K562 (cell line): Measurements from ENCODE around the gene TRIM2. TPM values are rescaled to one million over a fixed set of nuclear protein-coding genes. Genes with fewer than 3 reads are reported as not detected.

Experiments
- ATAC-seq: fragments of 200-7000 bp; cut with Tn5 transposase; 3 replicates; pipeline ENCODE4 v1.9.1; 2020; ENCODE audit warnings: moderate library complexity
- BruUV-seq: library from RNA; stranded (reverse); fragments of 400-500 nt; replicated peaks from 2 replicates; lab custom pipeline; 2021; lab: Mats Ljungman, UMichigan
- CTCF ChIA-PET: fragments of 300-600 bp; formaldehyde crosslinking; extraction: SDS; loops from one replicate; lab custom pipeline; 2021; ENCODE audit warnings: low intra/inter-chr PET ratio; lab: Yijun Ruan, JAX
- POLR2A ChIA-PET: fragments of 300-600, 350-650 bp; sonication (Branson Sonifier 250); formaldehyde crosslinking; extraction: SDS; loops from one replicate; lab custom pipeline; 2021; ENCODE audit warnings: antibody characterized with exemption, inconsistent platforms; lab: Yijun Ruan, JAX
- DNase-seq, 4 experiments: peaks; one replicate each; pipeline versions ENCODE4 v3.0.0 to v3.0.0-alpha.2; 2011 to 2018; ENCODE audit warnings: low spot score in 3 of 4, mixed read lengths in 3 of 4; ENCODE audit errors: extremely low read depth in 1 of 4
- FAIRE-seq: peaks from 2 replicates; lab custom pipeline; 2011; peaks lifted over from hg19 to GRCh38; lab: Jason Lieb, UNC
- H2AFZ ChIP-seq: 2 replicates; pipeline ENCODE4 v1.6.0; 2011; ENCODE audit warnings: low read depth, low read length, control low read depth, inconsistent platforms
- H3K27ac ChIP-seq: fragments of 200-600 bp; 3 replicates; pipeline ENCODE4 v1.8.0; 2011; ENCODE audit warnings: low read depth, mild to moderate bottlenecking, control low read depth, inconsistent platforms, low read length, moderate library complexity, mixed read lengths; ENCODE audit errors: extremely low read depth
- H3K27me3 ChIP-seq, 2 experiments: fragments of 300-600 bp in 1 of 2; 2 replicates in 1 of 2; 3 replicates in 1 of 2; pipeline versions ENCODE4 v1.6.0 to v1.8.0; 2011; ENCODE audit warnings: inconsistent platforms in 2 of 2, low read length in 2 of 2, mild to moderate bottlenecking in 1 of 2, mixed read lengths in 1 of 2, moderate library complexity in 1 of 2; ENCODE audit not compliant: control insufficient read depth in 2 of 2, insufficient read depth in 2 of 2
- H3K36me3 ChIP-seq: fragments of 300-600 bp; 3 replicates; pipeline ENCODE4 v1.8.0; 2011; ENCODE audit warnings: mild to moderate bottlenecking, low read length, inconsistent platforms; ENCODE audit not compliant: control insufficient read depth, insufficient read depth
- H3K4me1 ChIP-seq, 2 experiments: fragments of 200-600 bp in 1 of 2; replicated peaks in 1 of 2; 2 replicates in 1 of 2; 3 replicates in 1 of 2; pipeline versions ENCODE4 v1.5.1 to v1.8.0; 2011; ENCODE audit warnings: inconsistent platforms in 2 of 2, low read length in 2 of 2, mild to moderate bottlenecking in 1 of 2, mixed read lengths in 1 of 2, moderate library complexity in 1 of 2; ENCODE audit not compliant: control insufficient read depth in 2 of 2, insufficient read depth in 2 of 2
- H3K4me2 ChIP-seq: 2 replicates; pipeline ENCODE4 v1.6.1; 2011; ENCODE audit warnings: low read length, control low read depth, inconsistent platforms, mixed read lengths; ENCODE audit not compliant: insufficient read depth
- H3K4me3 ChIP-seq: fragments of 200-600 bp; sonication (generic), shearing (Covaris generic); 2 replicates; pipeline ENCODE4 v1.5.1; 2016; ENCODE audit warnings: control low read depth, inconsistent platforms
- H3K79me2 ChIP-seq: fragments of 200-600 bp; 3 replicates; pipeline ENCODE4 v1.8.0; 2011; ENCODE audit warnings: low read length, inconsistent platforms; ENCODE audit not compliant: control insufficient read depth, insufficient read depth
- H3K9ac ChIP-seq, 2 experiments: 2 replicates each; pipeline versions ENCODE4 v1.6.0 to v1.6.1; 2011; ENCODE audit warnings: low read depth in 2 of 2, low read length in 2 of 2, control low read depth in 1 of 2, inconsistent platforms in 1 of 2, mild to moderate bottlenecking in 1 of 2, mixed read lengths in 1 of 2; ENCODE audit not compliant: insufficient read depth in 1 of 2
- H3K9me1 ChIP-seq: one replicate; pipeline ENCODE4 v1.6.0; 2011; ENCODE audit warnings: inconsistent platforms, mild to moderate bottlenecking, low read length, moderate library complexity; ENCODE audit not compliant: control insufficient read depth, insufficient read depth
- H3K9me3 ChIP-seq: replicated peaks from 2 replicates; pipeline ENCODE4 v1.5.1; 2011; ENCODE audit warnings: low read depth, low read length, inconsistent platforms; ENCODE audit not compliant: control insufficient read depth, insufficient read depth
- H4K20me1 ChIP-seq: replicated peaks from 2 replicates; pipeline ENCODE4 v1.6.1; 2011; ENCODE audit warnings: low read length, inconsistent platforms, mixed read lengths; ENCODE audit not compliant: control insufficient read depth, insufficient read depth
- CREB3L1 ChIP-seq: fragments of 450-650 bp; IDR thresholded peaks from 2 replicates; pipeline ENCODE4 v1.6.1; 2014; ENCODE audit warnings: low read depth, mild to moderate bottlenecking, moderate library complexity, borderline replicate concordance
- CREB5 ChIP-seq: fragments of 250-450 bp; sonication (Bioruptor Pico); IDR thresholded peaks from 2 replicates; pipeline ENCODE4 v1.5.0; 2020; ENCODE audit warnings: mild to moderate bottlenecking
- DEAF1 ChIP-seq: fragments of 450-650 bp; formaldehyde crosslinking; IDR thresholded peaks from 2 replicates; pipeline ENCODE4 v1.4.0; 2020; ENCODE audit warnings: mild to moderate bottlenecking, moderate library complexity
- HCFC1 ChIP-seq: IDR thresholded peaks from 2 replicates; pipeline ENCODE4 v1.6.1; 2012; ENCODE audit warnings: low read depth, low read length, improper control_type of control experiment
- HNRNPUL1 ChIP-seq: fragments of 200-400 bp; formaldehyde crosslinking; IDR thresholded peaks from 2 replicates; pipeline ENCODE4 v1.6.1; 2017; ENCODE audit warnings: low read length
- HOXB6 ChIP-seq: fragments of 250-450 bp; sonication (Bioruptor Pico); IDR thresholded peaks from 2 replicates; pipeline ENCODE4 v1.5.1; 2022; ENCODE audit warnings: mild to moderate bottlenecking, borderline replicate concordance
- MLX ChIP-seq, 2 experiments: fragments of 450-650 bp in 1 of 2; sonication (generic) in 1 of 2; formaldehyde crosslinking; conservative IDR thresholded peaks; 2 replicates each; pipeline versions ENCODE4 v1.4.0 to v1.8.1; 2020 to 2022; ENCODE audit warnings: mild to moderate bottlenecking in 1 of 2, missing genetic modification reagents in 1 of 2
- MXD1 ChIP-seq: fragments of 250-450 bp; sonication (Bioruptor Pico); IDR thresholded peaks from 2 replicates; pipeline ENCODE4 v1.8.0; 2021; ENCODE audit warnings: borderline replicate concordance, mild to moderate bottlenecking, moderate library complexity; ENCODE audit not compliant: poor library complexity, severe bottlenecking
- PHB2 ChIP-seq: fragments of 450-650 bp; IDR thresholded peaks from 2 replicates; pipeline ENCODE4 v1.6.1; 2017; ENCODE audit warnings: low read depth
- PML ChIP-seq: IDR thresholded peaks from 2 replicates; pipeline ENCODE4 v1.6.1; 2012; ENCODE audit warnings: low read length, inconsistent platforms
- RBM14 ChIP-seq: fragments of 200-400 bp; formaldehyde crosslinking; IDR thresholded peaks from 2 replicates; pipeline ENCODE4 v1.6.1; 2018; ENCODE audit warnings: low read depth, mild to moderate bottlenecking, low read length, moderate library complexity, borderline replicate concordance; ENCODE audit not compliant: insufficient read depth
- SIN3A ChIP-seq, 2 experiments: fragments of 150-350 bp in 1 of 2; IDR thresholded peaks; 2 replicates each; pipeline ENCODE4 v1.6.1; 2011 to 2016; ENCODE audit warnings: borderline replicate concordance in 2 of 2, low read depth in 2 of 2, low read length in 2 of 2, mild to moderate bottlenecking in 2 of 2, moderate library complexity in 2 of 2; ENCODE audit not compliant: control insufficient read depth in 1 of 2
- ZNF316 ChIP-seq: fragments of 450-650 bp; IDR thresholded peaks from 2 replicates; pipeline ENCODE4 v1.6.1; 2016
- WGBS: fragments of 100-300 bp; shearing (Covaris generic); methylation state at CpG from one replicate; pipeline ENCODE4 v1.1.6; 2016; ENCODE audit warnings: low coverage, mixed read lengths; ENCODE audit not compliant: insufficient coverage; ENCODE audit errors: missing lambda C conversion rate; 5-methylcytosine and 5-hydroxymethylcytosine counted together
- in situ Hi-C: fragments of 300-500 bp; cut with MboI; formaldehyde crosslinking; loops from 4 replicates; pipeline ENCODE4 v1.15.0; 2018; ENCODE audit warnings: inconsistent platforms, mixed read lengths
- intact Hi-C: fragments of 100-400 bp; cut with micrococcal nuclease; formaldehyde crosslinking; loops from 2 replicates; pipeline ENCODE4 v1.14.2; 2022
- polyA plus RNA-seq, 8 experiments: library from polyadenylated mRNA; depleted of rRNA in 4 of 8; stranded (reverse) in 5 of 8; unstranded in 3 of 8; fragments of >200 nt; fragmentation: Nextera tagmentation in 2 of 8; fragmentation: Illumina TruSeq in 1 of 8; extraction: Ambion mirVana in 2 of 8; extraction: Trizol in 1 of 8; gene quantifications; 2 replicates each; pipeline versions ENCODE4 v1.2.1 to v1.2.3, GENCODE V29; 2011 to 2014; ENCODE audit warnings: inconsistent platforms in 1 of 8, missing spikeins in 1 of 8
- total RNA-seq, 7 experiments: library from RNA; depleted of rRNA in 6 of 7; stranded (reverse); fragments of >200 nt in 6 of 7; fragmentation: Illumina TruSeq in 2 of 7; extraction: Trizol in 2 of 7; gene quantifications; 2 replicates each; pipeline versions ENCODE4 v1.2.1 to v1.2.3, GENCODE V29; 2011 to 2021; ENCODE audit warnings: low replicate concordance in 1 of 7

The TRIM2 gene
- total and polyA plus RNA-seq, 9 of the 15 experiments (the other 6 are each of a cell fraction or from before 2014, with no cell fraction given): 0.01 to 0.41 (median 0.13) TPM; not detected in 1

- TF ChIP-seq ZNF316 (0 out of 2 replicates have a peak, but pooled peaks have one; percentile 26), HNRNPUL1 (no peak), CREB5 (CRISPR knock-in tag) (no peak)
These were observed 71.4 kb downstream of the TRIM2 start (continued) for GRCh38 chr4:153275380-153276276.

- CTCF ChIA-PET: no interaction called here
- TF ChIP-seq CREB3L1 (no peak), MXD1 (CRISPR knock-in tag) (no peak), SIN3A (IDR thresholded peaks at IDR 0.05; ENCODE audit: borderline replicate concordance in 2 of 2, control insufficient read depth in 1 of 2, low read depth in 2 of 2, low read length in 2 of 2) (no peak), PML (no peak), HOXB6 (CRISPR knock-in tag) (no peak), MLX (CRISPR knock-in tag; conservative IDR thresholded peaks at IDR 0.05) (no peak), PHB2 (no peak), DEAF1 (CRISPR knock-in tag) (no peak), HCFC1 (no peak), RBM14 (no peak)
These were observed 72.7 kb downstream of the TRIM2 start for GRCh38 chr4:153276971-153277370.

More at GRCh38 chr4:153276971-153277370, 72.7 kb downstream of the TRIM2 start:
- Histone ChIP-seq H3K36me3 (no peaks in the 10 kb centered on the region), H3K9me1 (no peaks in the 10 kb centered on the region), H3K4me1 (no peaks in the 10 kb centered on the region), H2AFZ (no peak overlapping the region), H3K9me3 (no peaks in the 10 kb centered on the region), H4K20me1 (no peaks in the 10 kb centered on the region), H3K27me3 (peaks cover 7 to 13% of the 10 kb centered on the region in 2 experiments; a peak in 3 of 5 replicates), H3K4me2 (no peak overlapping the region), H3K9ac (no peak overlapping the region), H3K4me3 (no peak overlapping the region), H3K27ac (no peak overlapping the region), H3K79me2 (no peaks in the 10 kb centered on the region)
- BruUV-seq: no TSS peak
- POLR2A ChIA-PET: no interaction called here
- 0% methylated on average over 3 of the region's 3 CpGs for WGBS
- in situ Hi-C loops (no loop called here), intact Hi-C loops (no loop called here)
- ATAC-seq (no peak), DNase-seq (no peak), FAIRE-seq (no peak)
